H1 (cell line): ENCODE measurements around the gene CORO2B. TPM values are rescaled to one million over a fixed set of nuclear protein-coding genes. Genes with fewer than 3 reads are reported as not detected.

Experiments
- CTCF ChIA-PET: fragments of 300-600 bp; sonication (Branson Sonifier 250); formaldehyde crosslinking; loops from one replicate; lab custom pipeline; 2021; ENCODE audit not compliant: partially characterized antibody; lab: Charles Lee
- POLR2A ChIA-PET: fragments of 300-600 bp; sonication (Branson Sonifier 250); formaldehyde crosslinking; loops from one replicate; lab custom pipeline; 2021; ENCODE audit warnings: inconsistent platforms; ENCODE audit not compliant: partially characterized antibody; lab: Charles Lee
- DNase-seq, 2 experiments: peaks; one replicate each; pipeline versions ENCODE4 v3.0.0 to v3.0.0-alpha.2; 2010 to 2022; ENCODE audit warnings: low spot score in 2 of 2, low read depth in 1 of 2, mixed read lengths in 1 of 2
- FAIRE-seq: peaks from 2 replicates; lab custom pipeline; 2011; peaks lifted over from hg19 to GRCh38; lab: Jason Lieb, UNC
- H2AFZ ChIP-seq: 2 replicates; pipeline ENCODE4 v1.8.1; 2012; ENCODE audit warnings: low read length, inconsistent platforms
- H2AK5ac ChIP-seq: 2 replicates; pipeline ENCODE4 v1.6.1; 2013; ENCODE audit warnings: low read depth, low read length
- H2BK120ac ChIP-seq: replicated peaks from 2 replicates; pipeline ENCODE3; 2013; ENCODE audit warnings: low read depth, low read length, inconsistent platforms
- H2BK12ac ChIP-seq: 2 replicates; pipeline ENCODE4 v1.6.1; 2013; ENCODE audit warnings: low read depth, low read length
- H2BK15ac ChIP-seq: 2 replicates; pipeline ENCODE4 v1.6.1; 2013; ENCODE audit warnings: low read length
- H2BK20ac ChIP-seq: 2 replicates; pipeline ENCODE4 v1.6.1; 2013; ENCODE audit warnings: low read length
- H2BK5ac ChIP-seq: 2 replicates; pipeline ENCODE4 v1.6.1; 2013; ENCODE audit warnings: low read depth, low read length
- H3K14ac ChIP-seq: 2 replicates; pipeline ENCODE4 v1.6.1; 2013; ENCODE audit warnings: inconsistent platforms; ENCODE audit not compliant: insufficient read length
- H3K18ac ChIP-seq: 2 replicates; pipeline ENCODE4 v1.6.1; 2013; ENCODE audit warnings: low read length; ENCODE audit errors: extremely low read depth
- H3K23ac ChIP-seq: 2 replicates; pipeline ENCODE4 v1.6.1; 2013; ENCODE audit warnings: inconsistent platforms; ENCODE audit not compliant: insufficient read length
- H3K23me2 ChIP-seq: 2 replicates; pipeline ENCODE4 v1.6.1; 2013; ENCODE audit warnings: low read depth, low read length
- H3K27ac ChIP-seq: 2 replicates; pipeline ENCODE4 v1.6.1; 2011; ENCODE audit warnings: low read depth, low read length, inconsistent platforms
- H3K27me3 ChIP-seq, 4 experiments: replicated peaks in 1 of 4; 1 replicate in 1 of 4; 2 replicates in 3 of 4; pipeline versions ENCODE4 v1.6.1 to v1.8.1; 2011 to 2013; ENCODE audit warnings: low read length in 3 of 4, mild to moderate bottlenecking in 3 of 4, inconsistent platforms in 2 of 4, mixed read lengths in 2 of 4, moderate library complexity in 1 of 4; ENCODE audit not compliant: control insufficient read depth in 3 of 4, insufficient read depth in 3 of 4; ENCODE audit errors: extremely low read depth in 1 of 4
- H3K36me3 ChIP-seq, 4 experiments: 2 replicates each; pipeline versions ENCODE4 v1.6.1 to v1.8.1; 2011 to 2013; ENCODE audit warnings: mild to moderate bottlenecking in 4 of 4, low read length in 3 of 4, moderate library complexity in 2 of 4, control low read depth in 1 of 4, inconsistent platforms in 1 of 4; ENCODE audit not compliant: insufficient read depth in 4 of 4, control insufficient read depth in 2 of 4
- H3K4ac ChIP-seq: replicated peaks from 2 replicates; pipeline ENCODE3; 2013; ENCODE audit warnings: low read length, low read depth, mixed read lengths, inconsistent platforms; ENCODE audit not compliant: insufficient read length
- H3K4me1 ChIP-seq, 4 experiments: replicated peaks in 1 of 4; 1 replicate in 1 of 4; 2 replicates in 3 of 4; pipeline versions ENCODE4 v1.6.1 to v1.8.1; 2011 to 2013; ENCODE audit warnings: low read length in 3 of 4, inconsistent platforms in 2 of 4, mixed read lengths in 1 of 4; ENCODE audit not compliant: insufficient read depth in 4 of 4, control insufficient read depth in 3 of 4
- H3K4me2 ChIP-seq, 2 experiments: 2 replicates each; pipeline versions ENCODE4 v1.6.1 to v1.8.1; 2011 to 2013; ENCODE audit warnings: low read depth in 2 of 2, low read length in 2 of 2, control low read depth in 1 of 2, inconsistent platforms in 1 of 2, mild to moderate bottlenecking in 1 of 2; ENCODE audit not compliant: insufficient read depth in 1 of 2
- H3K4me3 ChIP-seq, 4 experiments: fragments of 200-600, 300-600 bp in 1 of 4; sonication (generic), shearing (Covaris generic), sonication (Bioruptor Twin) in 1 of 4; 2 replicates each; pipeline versions ENCODE4 v1.5.1 to v1.8.1; 2011 to 2016; ENCODE audit warnings: low read length in 4 of 4, low read depth in 3 of 4, control low read depth in 2 of 4, inconsistent platforms in 2 of 4, mild to moderate bottlenecking in 2 of 4, mixed read lengths in 1 of 4, moderate library complexity in 1 of 4; ENCODE audit not compliant: insufficient read depth in 2 of 4; ENCODE audit errors: extremely low read depth in 1 of 4
- H3K56ac ChIP-seq: replicated peaks from 2 replicates; pipeline ENCODE3; 2013; ENCODE audit warnings: low read depth, mild to moderate bottlenecking, mixed read lengths, low read length, inconsistent platforms; ENCODE audit not compliant: insufficient read length
- H3K79me1 ChIP-seq: 2 replicates; pipeline ENCODE4 v1.6.1; 2013; ENCODE audit warnings: low read depth, low read length, control low read depth
- H3K79me2 ChIP-seq, 2 experiments: 2 replicates each; pipeline versions ENCODE4 v1.6.1 to v1.8.1; 2012 to 2013; ENCODE audit warnings: low read length in 2 of 2, mild to moderate bottlenecking in 2 of 2, inconsistent platforms in 1 of 2; ENCODE audit not compliant: insufficient read depth in 2 of 2, control insufficient read depth in 1 of 2
- H3K9ac ChIP-seq, 4 experiments: replicated peaks in 1 of 4; 1 replicate in 1 of 4; 2 replicates in 3 of 4; pipeline versions ENCODE4 v1.6.1 to v1.8.1; 2011 to 2013; ENCODE audit warnings: low read depth in 3 of 4, low read length in 3 of 4, control low read depth in 2 of 4, mild to moderate bottlenecking in 2 of 4, moderate library complexity in 2 of 4, inconsistent platforms in 1 of 4; ENCODE audit errors: extremely low read depth in 1 of 4
- H3K9me3 ChIP-seq, 2 experiments: 2 replicates each; pipeline versions ENCODE4 v1.6.1 to v1.8.1; 2012 to 2013; ENCODE audit warnings: mild to moderate bottlenecking in 2 of 2, moderate library complexity in 2 of 2, control low read depth in 1 of 2, inconsistent platforms in 1 of 2, low read depth in 1 of 2, low read length in 1 of 2, mixed read lengths in 1 of 2; ENCODE audit not compliant: insufficient read depth in 2 of 2
- H4K20me1 ChIP-seq, 2 experiments: replicated peaks in 1 of 2; 2 replicates each; pipeline versions ENCODE3 to v1.8.1; 2011 to 2013; ENCODE audit warnings: inconsistent platforms in 2 of 2, low read length in 2 of 2, mild to moderate bottlenecking in 1 of 2; ENCODE audit not compliant: insufficient read depth in 2 of 2, control insufficient read depth in 1 of 2
- H4K5ac ChIP-seq: 2 replicates; pipeline ENCODE4 v1.6.1; 2013; ENCODE audit warnings: low read length, low read depth, mixed read lengths, inconsistent platforms; ENCODE audit not compliant: insufficient read length
- H4K8ac ChIP-seq: 2 replicates; pipeline ENCODE4 v1.8.0; 2013; ENCODE audit warnings: mild to moderate bottlenecking, moderate library complexity, low read length, inconsistent platforms; ENCODE audit not compliant: insufficient read depth; ENCODE audit errors: extremely low read depth
- H4K91ac ChIP-seq: replicated peaks from 2 replicates; pipeline ENCODE3; 2013; ENCODE audit warnings: low read length, mixed read lengths, inconsistent platforms; ENCODE audit not compliant: insufficient read length
- CHD1 ChIP-seq: IDR thresholded peaks from 2 replicates; pipeline ENCODE4 v1.6.1; 2012; ENCODE audit warnings: low read depth, low read length, improper control_type of control experiment
- EGR1 ChIP-seq: IDR thresholded peaks from 2 replicates; pipeline ENCODE4 v1.6.1; 2011; ENCODE audit warnings: low read depth, low read length, borderline replicate concordance
- FOSL1 ChIP-seq: IDR thresholded peaks from 2 replicates; pipeline ENCODE4 v1.6.1; 2011; ENCODE audit warnings: mild to moderate bottlenecking, low read depth, low read length, moderate library complexity; ENCODE audit not compliant: insufficient read depth
- JUND ChIP-seq: IDR thresholded peaks from 2 replicates; pipeline ENCODE4 v1.6.1; 2011; ENCODE audit warnings: mild to moderate bottlenecking, improper control_type of control experiment, low read length
- PHF8 ChIP-seq: fragments of 200-600 bp; sonication (generic); conservative IDR thresholded peaks from 2 replicates; pipeline ENCODE4 v1.7.1; 2012; ENCODE audit warnings: low read depth, mild to moderate bottlenecking, inconsistent platforms, low read length, moderate library complexity
- POLR2A ChIP-seq, 2 experiments: IDR thresholded peaks; 1 replicate in 1 of 2; 2 replicates in 1 of 2; pipeline ENCODE4 v1.6.1; 2011; ENCODE audit warnings: low read depth in 2 of 2, low read length in 2 of 2, mild to moderate bottlenecking in 2 of 2; ENCODE audit errors: control extremely low read depth in 1 of 2
- RAD21 ChIP-seq, 2 experiments: IDR thresholded peaks in 1 of 2; conservative IDR thresholded peaks in 1 of 2; 2 replicates each; pipeline ENCODE4 v1.6.1; 2011; ENCODE audit warnings: low read depth in 2 of 2, low read length in 2 of 2, improper control_type of control experiment in 1 of 2, inconsistent platforms in 1 of 2, mild to moderate bottlenecking in 1 of 2, moderate library complexity in 1 of 2
- RXRA ChIP-seq: IDR thresholded peaks from 2 replicates; pipeline ENCODE4 v1.6.1; 2011; ENCODE audit warnings: low read depth, mild to moderate bottlenecking, low read length, moderate library complexity; ENCODE audit not compliant: insufficient read depth
- SIN3A ChIP-seq, 2 experiments: IDR thresholded peaks in 1 of 2; conservative IDR thresholded peaks in 1 of 2; 2 replicates each; pipeline ENCODE4 v1.6.1; 2011 to 2012; ENCODE audit warnings: low read length in 2 of 2, improper control_type of control experiment in 1 of 2, low read depth in 1 of 2, mild to moderate bottlenecking in 1 of 2
- SIRT6 ChIP-seq: IDR thresholded peaks from one replicate; pipeline ENCODE4 v1.7.1; 2012; ENCODE audit warnings: low read length, inconsistent platforms
- SP4 ChIP-seq: IDR thresholded peaks from 2 replicates; pipeline ENCODE4 v1.6.1; 2012; ENCODE audit warnings: low read length, inconsistent platforms
- TAF7 ChIP-seq: optimal IDR thresholded peaks from 2 replicates; pipeline ENCODE3; 2011; ENCODE audit warnings: low read depth, mild to moderate bottlenecking, inconsistent platforms, low read length, moderate library complexity, borderline replicate concordance
- YY1 ChIP-seq: IDR thresholded peaks from 2 replicates; pipeline ENCODE4 v1.6.1; 2011; ENCODE audit warnings: low read depth, mild to moderate bottlenecking, low read length
- ZNF274 ChIP-seq: IDR thresholded peaks from 2 replicates; pipeline ENCODE4 v1.7.0; 2012; ENCODE audit warnings: low read length, borderline replicate concordance; ENCODE audit errors: extremely low read depth
- WGBS, 2 experiments: shearing (Covaris generic) in 1 of 2; methylation state at CpG; one replicate each; pipeline versions ENCODE4 v1.1.6 to v1.1.7; 2013 to 2015; ENCODE audit warnings: low lambda C conversion rate in 2 of 2, mixed read lengths in 2 of 2, inconsistent platforms in 1 of 2, low coverage in 1 of 2, missing lambda C conversion rate in 1 of 2; ENCODE audit not compliant: insufficient replicate concordance in 2 of 2, insufficient coverage in 1 of 2, insufficient read length in 1 of 2; ENCODE audit errors: extremely low coverage in 1 of 2, missing lambda C conversion rate in 1 of 2; 5-methylcytosine and 5-hydroxymethylcytosine counted together
- polyA plus RNA-seq, 7 experiments: library from polyadenylated mRNA; depleted of rRNA in 3 of 7; stranded (reverse) in 5 of 7; unstranded in 2 of 7; fragments of >200 nt in 5 of 7; fragments of 200-250 nt in 2 of 7; gene quantifications; 1 replicate in 5 of 7; 2 replicates in 1 of 7; 4 replicates in 1 of 7; pipeline versions ENCODE4 v1.2.1 to v1.2.3, GENCODE V29; 2011 to 2013; ENCODE audit warnings: missing spikeins in 2 of 7, mixed read lengths in 2 of 7
- total RNA-seq: library from RNA; stranded (reverse); fragmentation: NEBNext Ultra II Directional; extraction: Animal tissue kit (Norgen Biotek cat#: 25700); gene quantifications from 2 replicates; pipeline ENCODE4 v1.2.1, GENCODE V29; 2021

CORO2B gene
- total and polyA plus RNA-seq, 2 of the 8 experiments (the other 6 are each of a cell fraction or from before 2014, with no cell fraction given) = 3.4 to 6.7 TPM

GRCh38 chr15:68566377-68566954, 12.3 kb upstream of the CORO2B start:
- POLR2A ChIA-PET = no interaction called here
- no peak overlapping the region for H2BK15ac ChIP-seq
- CTCF ChIA-PET = interaction anchor here (1.0 to 6.5 kb wide), 7 partner anchors 12 to 109 kb away, joined by 3 to 42 read pairs (median 5); no protein-coding TSS in a partner anchor

More at GRCh38 chr15:68566377-68566954, 12.3 kb upstream of the CORO2B start:
- Histone ChIP-seq H3K18ac (no peak overlapping the region; the same call in 1 of the 2 replicates), H4K91ac (no peak overlapping the region), H3K27me3 (no peaks in the 10 kb centered on the region; a peak in 1 of 7 replicates), H3K27ac (no peak overlapping the region), H3K4me2 (no peak overlapping the region), H3K4me1 (peaks cover 2 to 23% (median 5%) of the 10 kb centered on the region in 4 experiments; a peak in 6 of 7 replicates), H3K56ac (no peak overlapping the region), H2BK5ac (0 out of 2 replicates have a peak overlapping the region, but pooled peaks have one; percentile 64), H3K23ac (no peak overlapping the region), H4K20me1 (no peaks in the 10 kb centered on the region), H3K79me2 (no peaks in the 10 kb centered on the region), H3K4ac (peak overlapping the region; percentile 25), H3K36me3 (no peaks in the 10 kb centered on the region), H3K14ac (no peak overlapping the region), H3K9me3 (no peaks in the 10 kb centered on the region), H3K23me2 (no peaks in the 10 kb centered on the region), H3K9ac (no peak overlapping the region)
- FAIRE-seq = no peak
- no peak for TF ChIP-seq ZNF274
- TF ChIP-seq POLR2A (IDR thresholded peaks at IDR 0.05; ENCODE audit: control extremely low read depth in 1 of 2, low read depth in 2 of 2, low read length in 2 of 2) = no peak
- no peak for TF ChIP-seq SP4
- no peak for TF ChIP-seq JUND
- no peak for TF ChIP-seq YY1
- TF ChIP-seq RAD21 (IDR thresholded peaks at IDR 0.05 in 1 of 2, conservative IDR thresholded peaks at IDR 0.05 in 1 of 2; ENCODE audit: low read depth in 2 of 2, low read length in 2 of 2) = no peak
- TF ChIP-seq CHD1 = no peak
- no peak for TF ChIP-seq FOSL1
- no peak for TF ChIP-seq PHF8
- no peak for TF ChIP-seq SIRT6
- no peak for TF ChIP-seq RXRA
- no peak for TF ChIP-seq TAF7
- no peak for TF ChIP-seq SIN3A (conservative IDR thresholded peaks at IDR 0.05 in 1 of 2, IDR thresholded peaks at IDR 0.05 in 1 of 2; ENCODE audit: low read depth in 1 of 2, low read length in 2 of 2)
- TF ChIP-seq EGR1 = no peak
- TF ChIP-seq, all 59 proteins: peak for 0
- H2AFZ ChIP-seq = no peak overlapping the region
- H2BK20ac ChIP-seq = peak overlapping the region; percentile 43; the same call in 1 of the 2 replicates
- no peak overlapping the region for H3K4me3 ChIP-seq
- H2BK120ac ChIP-seq = no peak overlapping the region
- no peak overlapping the region for H4K5ac ChIP-seq
- no peak overlapping the region; the same call in 1 of the 2 replicates for H2AK5ac ChIP-seq
- no peak for DNase-seq
- 69% methylated on average over 9 of the region's 9 CpGs; no CpG with 5 or more reads in 1 of the 2 experiments for WGBS, 2 experiments
- H2BK12ac ChIP-seq = peak overlapping the region; percentile 35; the same call in 1 of the 2 replicates
- no peak overlapping the region for H4K8ac ChIP-seq
- H3K79me1 ChIP-seq = no peaks in the 10 kb centered on the region
